Measurements from ENCODE around the gene SEMA6A. TPM values are rescaled to one million over a fixed set of nuclear protein-coding genes. Genes with fewer than 3 reads are reported as not detected.

SEMA6A gene
- polyA plus RNA-seq, 1 of the 3 experiments (the other 2 are of a cell fraction): 0.18 TPM

DNA sequence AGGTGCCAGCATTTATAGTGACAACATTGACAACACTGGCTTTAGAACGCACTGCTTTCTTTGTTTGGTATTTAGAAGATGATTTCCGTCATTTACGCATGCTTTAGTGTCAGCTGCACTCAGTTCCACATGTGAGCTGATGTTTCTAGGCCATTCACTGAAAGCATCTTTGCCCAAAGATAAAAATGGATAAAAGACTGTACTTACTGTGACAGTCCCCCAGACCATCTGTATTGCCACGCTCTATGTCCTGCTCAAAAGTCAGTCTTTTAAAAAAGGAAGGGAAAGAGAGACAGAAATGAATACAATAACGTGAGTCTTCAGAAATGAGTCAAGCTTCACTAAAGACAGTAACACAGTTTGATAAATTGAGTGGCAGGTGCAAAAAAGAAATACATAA lies 99.3 kb downstream of the SEMA6A start:
- H2AFZ ChIP-seq (ENCODE audit: low read depth): no peak overlapping the region
- no peaks in the 10 kb centered on the region for H3K9me3 ChIP-seq
- no peaks in the 10 kb centered on the region for H4K20me1 ChIP-seq (ENCODE audit: insufficient read depth)
- H3K4me1 ChIP-seq (ENCODE audit: control insufficient read depth in 1 of 2, insufficient read depth in 2 of 2, low read depth in 1 of 2, low read length in 1 of 2): no peaks in the 10 kb centered on the region; a peak in 2 of 4 replicates
- WGBS (ENCODE audit: low lambda C conversion rate): 75% methylated on average over 5 of the region's 5 CpGs
- TF ChIP-seq NRF1 (IDR thresholded peaks at IDR 0.05; ENCODE audit: low read depth, low read length): no peak
- TF ChIP-seq MEF2A (IDR thresholded peaks at IDR 0.05; ENCODE audit: borderline replicate concordance, low read depth): no peak
- TF ChIP-seq MAX (IDR thresholded peaks at IDR 0.05; ENCODE audit: low read depth): no peak
- TF ChIP-seq FOSL2 (IDR thresholded peaks at IDR 0.05; ENCODE audit: borderline replicate concordance, low read depth): no peak
- TF ChIP-seq CTCF (IDR thresholded peaks at IDR 0.05): no peak
- TF ChIP-seq, protein P1, sequence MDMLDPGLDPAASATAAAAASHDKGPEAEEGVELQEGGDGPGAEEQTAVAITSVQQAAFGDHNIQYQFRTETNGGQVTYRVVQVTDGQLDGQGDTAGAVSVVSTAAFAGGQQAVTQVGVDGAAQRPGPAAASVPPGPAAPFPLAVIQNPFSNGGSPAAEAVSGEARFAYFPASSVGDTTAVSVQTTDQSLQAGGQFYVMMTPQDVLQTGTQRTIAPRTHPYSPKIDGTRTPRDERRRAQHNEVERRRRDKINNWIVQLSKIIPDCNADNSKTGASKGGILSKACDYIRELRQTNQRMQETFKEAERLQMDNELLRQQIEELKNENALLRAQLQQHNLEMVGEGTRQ (IDR thresholded peaks at IDR 0.05; ENCODE audit: borderline replicate concordance, low read depth, low read length): no peak
- no peak for TF ChIP-seq SIN3A (IDR thresholded peaks at IDR 0.05; ENCODE audit: borderline replicate concordance, low read depth, low read length)
- no peak for TF ChIP-seq NFIC (IDR thresholded peaks at IDR 0.05; ENCODE audit: borderline replicate concordance)
- TF ChIP-seq ELF1 (IDR thresholded peaks at IDR 0.05): no peak
- TF ChIP-seq EZH2phosphoT487 (IDR thresholded peaks at IDR 0.05; ENCODE audit: borderline replicate concordance, low read depth): no peak
- TF ChIP-seq, protein P2, sequence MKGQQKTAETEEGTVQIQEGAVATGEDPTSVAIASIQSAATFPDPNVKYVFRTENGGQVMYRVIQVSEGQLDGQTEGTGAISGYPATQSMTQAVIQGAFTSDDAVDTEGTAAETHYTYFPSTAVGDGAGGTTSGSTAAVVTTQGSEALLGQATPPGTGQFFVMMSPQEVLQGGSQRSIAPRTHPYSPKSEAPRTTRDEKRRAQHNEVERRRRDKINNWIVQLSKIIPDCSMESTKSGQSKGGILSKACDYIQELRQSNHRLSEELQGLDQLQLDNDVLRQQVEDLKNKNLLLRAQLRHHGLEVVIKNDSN (IDR thresholded peaks at IDR 0.05; ENCODE audit: borderline replicate concordance, low read depth): no peak
- no peak for TF ChIP-seq TAF1 (IDR thresholded peaks at IDR 0.05; ENCODE audit: borderline replicate concordance, low read depth, low read length)
- no peak for TF ChIP-seq REST (IDR thresholded peaks at IDR 0.05; ENCODE audit: low read depth, low read length)
- TF ChIP-seq MXI1 (IDR thresholded peaks at IDR 0.05; ENCODE audit: low read depth, low read length): no peak
- TF ChIP-seq RAD21 (IDR thresholded peaks at IDR 0.05; ENCODE audit: low read length): no peak
- TF ChIP-seq GABPA (IDR thresholded peaks at IDR 0.05; ENCODE audit: low read depth): no peak
- TF ChIP-seq JUND (IDR thresholded peaks at IDR 0.05): no peak
- H3K4me2 ChIP-seq: no peak overlapping the region
- no peak overlapping the region for H3K4me3 ChIP-seq (ENCODE audit: low read depth in 2 of 2, low read length in 1 of 2)
- H3F3A ChIP-seq (replicated peaks; ENCODE audit: insufficient read depth): no peaks in the 10 kb centered on the region
- H3K9ac ChIP-seq: no peak overlapping the region
- no peak for DNase-seq
- H3K36me3 ChIP-seq (replicated peaks in 1 of 2; ENCODE audit: control insufficient read depth in 1 of 2, insufficient read depth in 2 of 2, low read length in 1 of 2): no peaks in the 10 kb centered on the region
- POLR2A ChIA-PET: no interaction called here
- CTCF ChIA-PET: interaction anchor here (1.3 kb wide), 1 partner anchor 289 kb away, joined by 3 read pairs; no protein-coding TSS in a partner anchor
- H3K27me3 ChIP-seq (ENCODE audit: insufficient read depth): no peaks in the 10 kb centered on the region
- no peak overlapping the region for H3K27ac ChIP-seq (ENCODE audit: low read depth in 2 of 2, low read length in 1 of 2)
- no peaks in the 10 kb centered on the region for H3K79me2 ChIP-seq (ENCODE audit: insufficient read depth)
- H3K9me2 ChIP-seq: no peaks in the 10 kb centered on the region
